Activated gamma-delta T cell treated with Interleukin-2 at 50 U/mL for 16 hours (primary cell): ENCODE results near the gene ARL9.
A peak's percentile ranks its signal among the peaks of the same experiment; 100 is the strongest.

Source experiments
- DNase-seq: peaks from one replicate; pipeline ENCODE4 v3.0.0-alpha.2; 2020

ARL9 gene

GRCh38 chr4:56532239-56532638 is 26.6 kb downstream of the ARL9 start:
- no peak for DNase-seq

DNA sequence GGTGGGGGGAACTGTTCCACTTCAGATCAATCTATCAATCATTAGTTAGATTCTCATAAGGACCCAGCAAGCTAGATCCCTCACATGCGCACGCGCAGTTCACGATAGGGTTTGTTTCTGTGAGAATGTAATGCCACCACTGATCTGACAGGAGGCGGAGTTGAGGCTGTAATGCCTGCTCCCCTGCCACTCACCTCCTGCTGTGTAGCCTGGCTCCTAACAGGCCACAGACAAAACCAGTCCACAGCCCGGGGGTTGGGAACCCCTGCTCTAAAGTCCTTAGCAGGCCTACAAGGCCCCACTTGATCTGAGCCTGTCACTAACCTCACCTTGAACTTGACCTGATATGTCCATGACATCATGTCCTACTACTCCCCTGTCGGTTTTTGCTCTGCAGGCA is 30.3 kb downstream of the ARL9 start:
- no peak for DNase-seq

GRCh38 chr4:56537147-56537546 is 31.6 kb downstream of the ARL9 start:
- DNase-seq, result no peak

GRCh38 chr4:56540826-56541225 is 35.2 kb downstream of the ARL9 start:
- DNase-seq, result no peak

DNA sequence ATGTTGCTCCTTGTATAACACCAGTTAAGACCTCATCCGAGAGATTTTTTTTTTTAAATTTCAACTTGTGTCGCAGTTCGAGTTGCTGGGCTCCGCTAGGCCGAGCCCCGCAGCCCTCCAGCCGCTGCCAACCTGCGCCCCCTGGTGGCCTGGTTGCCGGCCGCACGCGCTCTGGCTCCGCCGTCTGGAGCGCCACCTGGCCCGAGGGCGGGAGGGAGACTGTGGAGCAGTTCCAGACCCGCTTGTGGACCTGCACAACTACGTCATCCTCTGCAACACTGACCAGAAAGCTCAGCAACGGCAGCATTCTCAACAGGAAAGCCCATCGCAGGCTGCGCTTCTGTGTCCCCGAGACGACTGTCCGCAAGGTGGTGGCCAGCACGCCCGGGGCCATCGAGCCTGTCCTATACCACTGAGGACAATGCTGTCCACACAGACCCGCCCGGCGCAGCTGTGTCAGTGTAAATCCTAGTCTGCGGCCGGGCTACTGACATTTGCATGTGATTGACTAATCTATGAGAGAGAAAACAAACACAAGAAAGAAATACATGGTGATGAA is 39.1 kb downstream of the ARL9 start:
- DNase-seq, result peak; percentile 85

GRCh38 chr4:56550642-56551041 is 45.1 kb downstream of the ARL9 start:
- DNase-seq, result no peak

DNA sequence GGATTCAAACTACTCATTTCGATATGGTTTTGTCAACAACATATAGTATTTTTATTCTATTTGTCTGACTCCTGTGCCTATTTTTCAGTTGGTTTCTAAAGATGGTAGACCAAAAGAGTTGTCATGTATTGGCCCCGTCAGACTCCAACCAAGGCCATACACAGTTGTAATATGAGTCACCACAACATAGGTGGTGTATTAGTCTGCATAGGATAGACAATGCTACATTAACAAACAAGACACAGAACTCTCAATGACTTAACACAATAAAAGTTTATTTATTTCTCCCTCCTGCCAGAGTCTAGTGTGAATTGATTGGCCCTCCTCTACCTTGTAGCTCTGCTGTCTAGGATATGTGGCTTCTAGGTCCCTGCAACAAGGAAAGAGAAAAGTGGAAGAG is 45.9 kb downstream of the ARL9 start:
- DNase-seq, result no peak

DNA sequence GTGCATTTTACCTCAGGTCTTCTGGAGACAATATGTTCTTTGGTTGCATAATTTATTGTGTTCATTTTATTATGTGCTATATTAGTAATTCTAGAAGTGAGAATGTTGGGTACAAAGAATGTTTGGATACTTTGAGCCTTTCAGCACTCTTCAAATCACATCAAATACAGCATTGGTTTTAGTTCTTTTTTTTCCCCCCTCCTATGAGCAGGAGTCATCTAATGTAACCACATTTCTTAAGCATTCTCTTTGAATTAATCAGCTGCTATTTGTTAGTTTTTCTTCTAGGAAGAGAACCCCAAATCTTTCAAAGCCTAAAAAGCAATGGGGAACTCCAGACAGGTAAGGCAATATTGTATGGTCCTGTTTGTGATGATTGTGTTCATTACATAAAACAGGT is 46.7 kb downstream of the ARL9 start:
- no peak for DNase-seq

GRCh38 chr4:56570041-56570440 is 64.5 kb downstream of the ARL9 start:
- no peak for DNase-seq
